CD14-positive monocyte (primary cell): ENCODE data around the gene NELFE. TPM values are rescaled to one million over a fixed set of nuclear protein-coding genes. Genes with fewer than 3 reads are reported as not detected.

Experiments used
- DNase-seq, 3 donors: peaks; one replicate each; pipeline ENCODE4 v3.0.0-alpha.2; 2011 to 2022
- H2AFZ ChIP-seq: 2 replicates; pipeline ENCODE4 v1.6.0; 2012; ENCODE audit warnings: mild to moderate bottlenecking, low read depth, low read length, inconsistent platforms; ENCODE audit not compliant: insufficient read depth, poor library complexity, severe bottlenecking
- H3K27ac ChIP-seq, 2 donors: 1 replicate in 1 of 2; 2 replicates in 1 of 2; pipeline ENCODE4 v1.5.1; 2012 to 2013; ENCODE audit warnings: low read length in 2 of 2, control low read depth in 1 of 2, inconsistent platforms in 1 of 2, low read depth in 1 of 2, mild to moderate bottlenecking in 1 of 2
- H3K27me3 ChIP-seq, 2 donors: one replicate each; pipeline versions ENCODE4 v1.6.0 to v1.6.1; 2011 to 2013; ENCODE audit warnings: low read length in 2 of 2; ENCODE audit not compliant: control insufficient read depth in 2 of 2, insufficient read depth in 2 of 2
- H3K36me3 ChIP-seq, 2 donors: replicated peaks in 1 of 2; 1 replicate in 1 of 2; 2 replicates in 1 of 2; pipeline versions ENCODE4 v1.5.1 to v1.6.1; 2012 to 2013; ENCODE audit warnings: low read length in 2 of 2, control low read depth in 1 of 2, inconsistent platforms in 1 of 2, mild to moderate bottlenecking in 1 of 2; ENCODE audit not compliant: insufficient read depth in 2 of 2, control insufficient read depth in 1 of 2
- H3K4me1 ChIP-seq, 2 donors: 1 replicate in 1 of 2; 2 replicates in 1 of 2; pipeline versions ENCODE4 v1.5.1 to v1.6.1; 2012 to 2013; ENCODE audit warnings: low read length in 2 of 2, control low read depth in 1 of 2, inconsistent platforms in 1 of 2, mild to moderate bottlenecking in 1 of 2, moderate library complexity in 1 of 2; ENCODE audit not compliant: insufficient read depth in 2 of 2, control insufficient read depth in 1 of 2
- H3K4me2 ChIP-seq: replicated peaks from 2 replicates; pipeline ENCODE3; 2012; ENCODE audit warnings: low read length, moderate library complexity, mild to moderate bottlenecking; ENCODE audit not compliant: poor library complexity, severe bottlenecking; ENCODE audit errors: extremely low read depth
- H3K4me3 ChIP-seq, 3 experiments: fragments of 200-600 bp in 1 of 3; sonication (generic) in 1 of 3; replicated peaks in 1 of 3; 1 replicate in 2 of 3; 2 replicates in 1 of 3; pipeline ENCODE4 v1.5.1; 2011 to 2013; ENCODE audit warnings: low read length in 3 of 3, mild to moderate bottlenecking in 3 of 3, control low read depth in 2 of 3, low read depth in 2 of 3, inconsistent platforms in 1 of 3, moderate library complexity in 1 of 3
- H3K79me2 ChIP-seq: 2 replicates; pipeline ENCODE4 v1.6.0; 2012; ENCODE audit warnings: mild to moderate bottlenecking, control low read depth, inconsistent platforms, low read length, moderate library complexity; ENCODE audit not compliant: insufficient read depth
- H3K9ac ChIP-seq: 2 replicates; pipeline ENCODE4 v1.6.0; 2017; ENCODE audit warnings: low read length, mild to moderate bottlenecking; ENCODE audit not compliant: insufficient read depth, poor library complexity, severe bottlenecking
- H3K9me3 ChIP-seq, 2 donors: replicated peaks in 1 of 2; 1 replicate in 1 of 2; 2 replicates in 1 of 2; pipeline versions ENCODE4 v1.5.1 to v1.6.1; 2012 to 2013; ENCODE audit warnings: low read length in 2 of 2, control low read depth in 1 of 2; ENCODE audit not compliant: control insufficient read depth in 1 of 2, insufficient read depth in 1 of 2
- H4K20me1 ChIP-seq: 2 replicates; pipeline ENCODE4 v1.6.0; 2012; ENCODE audit warnings: mild to moderate bottlenecking, low read length, control low read depth, moderate library complexity; ENCODE audit not compliant: insufficient read depth
- H3K27ac Mint-ChIP-seq, 7 donors: one replicate each; pipeline ENCODE4 v1.8.0; 2020; ENCODE audit warnings: mild to moderate bottlenecking in 7 of 7, mixed read lengths in 7 of 7, moderate library complexity in 6 of 7, inconsistent platforms in 2 of 7
- H3K27me3 Mint-ChIP-seq, 3 donors: one replicate each; pipeline ENCODE4 v1.8.0; 2021 to 2022; ENCODE audit warnings: low read depth in 3 of 3, mild to moderate bottlenecking in 3 of 3, mixed read lengths in 3 of 3, moderate library complexity in 3 of 3, inconsistent platforms in 1 of 3
- H3K36me3 Mint-ChIP-seq, 2 donors: one replicate each; pipeline ENCODE4 v1.8.0; 2020; ENCODE audit warnings: mixed read lengths in 2 of 2, inconsistent platforms in 1 of 2, mild to moderate bottlenecking in 1 of 2
- H3K4me1 Mint-ChIP-seq: one replicate; pipeline ENCODE4 v1.8.0; 2020; ENCODE audit warnings: mild to moderate bottlenecking, mixed read lengths
- H3K4me3 Mint-ChIP-seq, 2 donors: one replicate each; pipeline ENCODE4 v1.8.0; 2020; ENCODE audit warnings: mild to moderate bottlenecking in 2 of 2, mixed read lengths in 2 of 2, moderate library complexity in 1 of 2
- H3K9me3 Mint-ChIP-seq, 7 donors: one replicate each; pipeline ENCODE4 v1.8.0; 2020 to 2022; ENCODE audit warnings: mixed read lengths in 7 of 7, mild to moderate bottlenecking in 6 of 7, moderate library complexity in 6 of 7, inconsistent platforms in 2 of 7
- WGBS: methylation state at CpG from one replicate; pipeline ENCODE4 v1.1.5; 2013; ENCODE audit warnings: missing lambda C conversion rate; ENCODE audit not compliant: insufficient coverage; 5-methylcytosine and 5-hydroxymethylcytosine counted together
- intact Hi-C, 2 donors: fragments of 100-400 bp; cut with micrococcal nuclease; formaldehyde crosslinking; loops; one replicate each; pipeline versions ENCODE4 v1.15.0 to v1.15.1; 2023
- polyA plus RNA-seq, 3 donors: library from polyadenylated mRNA; depleted of rRNA in 1 of 3; unstranded in 2 of 3; stranded (reverse) in 1 of 3; fragments of 300-500 nt in 2 of 3; fragments of >200 nt in 1 of 3; fragmentation: Illumina TruSeq in 2 of 3; gene quantifications; 1 replicate in 2 of 3; 2 replicates in 1 of 3; pipeline ENCODE4 v1.2.3, GENCODE V29; 2012 to 2021
- TF ChIP-seq, protein P1 (sequence below): fragments of 200-600 bp; IDR thresholded peaks from one replicate; pipeline ENCODE4 v1.8.0; 2022; ENCODE audit warnings: antibody characterized with exemption, mild to moderate bottlenecking

The NELFE gene
- polyA plus RNA-seq, 3 donors = 48.8 to 74.4 (median 61.4) TPM

- intact Hi-C loops = no loop called here
- Mint-ChIP-seq H3K27ac (peak overlapping the region in 1 of 7 donors; percentile 13), H3K4me1 (peaks cover 2% of the 10 kb centered on the region), H3K36me3 (peaks cover 14 to 35% of the 10 kb centered on the region in 2 donors), H3K27me3 (no peaks in the 10 kb centered on the region), H3K4me3 (no peak overlapping the region), H3K9me3 (peaks cover 0 to 7% (median 0%) of the 10 kb centered on the region in 7 donors)
- TF ChIP-seq, protein P1, sequence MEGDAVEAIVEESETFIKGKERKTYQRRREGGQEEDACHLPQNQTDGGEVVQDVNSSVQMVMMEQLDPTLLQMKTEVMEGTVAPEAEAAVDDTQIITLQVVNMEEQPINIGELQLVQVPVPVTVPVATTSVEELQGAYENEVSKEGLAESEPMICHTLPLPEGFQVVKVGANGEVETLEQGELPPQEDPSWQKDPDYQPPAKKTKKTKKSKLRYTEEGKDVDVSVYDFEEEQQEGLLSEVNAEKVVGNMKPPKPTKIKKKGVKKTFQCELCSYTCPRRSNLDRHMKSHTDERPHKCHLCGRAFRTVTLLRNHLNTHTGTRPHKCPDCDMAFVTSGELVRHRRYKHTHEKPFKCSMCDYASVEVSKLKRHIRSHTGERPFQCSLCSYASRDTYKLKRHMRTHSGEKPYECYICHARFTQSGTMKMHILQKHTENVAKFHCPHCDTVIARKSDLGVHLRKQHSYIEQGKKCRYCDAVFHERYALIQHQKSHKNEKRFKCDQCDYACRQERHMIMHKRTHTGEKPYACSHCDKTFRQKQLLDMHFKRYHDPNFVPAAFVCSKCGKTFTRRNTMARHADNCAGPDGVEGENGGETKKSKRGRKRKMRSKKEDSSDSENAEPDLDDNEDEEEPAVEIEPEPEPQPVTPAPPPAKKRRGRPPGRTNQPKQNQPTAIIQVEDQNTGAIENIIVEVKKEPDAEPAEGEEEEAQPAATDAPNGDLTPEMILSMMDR = no peak
- H3K9me3 ChIP-seq = no peaks in the 10 kb centered on the region
- H3K27me3 ChIP-seq = no peaks in the 10 kb centered on the region
- peaks cover 11 to 19% of the 10 kb centered on the region in 2 donors for H3K36me3 ChIP-seq
- H2AFZ ChIP-seq = no peak overlapping the region
- DNase-seq = no peak
- H4K20me1 ChIP-seq = no peaks in the 10 kb centered on the region
- 100% methylated on average over 2 of the region's 3 CpGs for WGBS
- H3K27ac ChIP-seq = no peak overlapping the region
- H3K79me2 ChIP-seq = no peaks in the 10 kb centered on the region
- H3K9ac ChIP-seq = no peak overlapping the region
- no peaks in the 10 kb centered on the region for H3K4me1 ChIP-seq
- no peak overlapping the region for H3K4me2 ChIP-seq
- no peak overlapping the region for H3K4me3 ChIP-seq
These were observed 20.6 kb upstream of the NELFE start for GRCh38 chr6:31979238-31979898.

GRCh38 chr6:31978831-31979230, 20.1 kb upstream of the NELFE start:
- Histone ChIP-seq H4K20me1 (no peaks in the 10 kb centered on the region), H3K79me2 (no peaks in the 10 kb centered on the region), H3K4me3 (no peak overlapping the region), H3K36me3 (peaks cover 11 to 19% of the 10 kb centered on the region in 2 donors), H3K9me3 (no peaks in the 10 kb centered on the region), H3K27ac (peak overlapping the region in 1 of 2 donors; percentile 31), H3K4me2 (no peak overlapping the region), H2AFZ (no peak overlapping the region), H3K9ac (no peak overlapping the region), H3K27me3 (no peaks in the 10 kb centered on the region), H3K4me1 (no peaks in the 10 kb centered on the region)
- Mint-ChIP-seq H3K4me1 (peaks cover 2% of the 10 kb centered on the region), H3K27ac (peak overlapping the region in 2 of 7 donors; percentile 60 to 63), H3K27me3 (no peaks in the 10 kb centered on the region), H3K9me3 (peaks cover 0 to 7% (median 0%) of the 10 kb centered on the region in 7 donors), H3K36me3 (peaks cover 17 to 39% of the 10 kb centered on the region in 2 donors), H3K4me3 (no peak overlapping the region)
- no peak for DNase-seq
- TF ChIP-seq, protein P1 = no peak
- intact Hi-C loops = no loop called here
- no CpG with 5 or more reads among the region's 5 CpGs for WGBS
